ENCODE measurements around the gene XPO1.

- TF ChIP-seq CTCF (IDR thresholded peaks at IDR 0.05): no peak
- no peak for TF ChIP-seq POLR2A (IDR thresholded peaks at IDR 0.05)
Observed at GRCh38 chr2:61471905-61472805, 66.0 kb downstream of the XPO1 start.

Measured in vagina (tissue), 2 donors.